ENCODE results near the gene KDM6A.
A peak's percentile ranks its signal among the peaks of the same experiment; 100 is the strongest.
"Not testable (repeated sequence)": the region's sequence is repeated elsewhere in the genome, so short reads cannot be mapped to it uniquely, and the experiment has no call there.

Gene KDM6A

DNA sequence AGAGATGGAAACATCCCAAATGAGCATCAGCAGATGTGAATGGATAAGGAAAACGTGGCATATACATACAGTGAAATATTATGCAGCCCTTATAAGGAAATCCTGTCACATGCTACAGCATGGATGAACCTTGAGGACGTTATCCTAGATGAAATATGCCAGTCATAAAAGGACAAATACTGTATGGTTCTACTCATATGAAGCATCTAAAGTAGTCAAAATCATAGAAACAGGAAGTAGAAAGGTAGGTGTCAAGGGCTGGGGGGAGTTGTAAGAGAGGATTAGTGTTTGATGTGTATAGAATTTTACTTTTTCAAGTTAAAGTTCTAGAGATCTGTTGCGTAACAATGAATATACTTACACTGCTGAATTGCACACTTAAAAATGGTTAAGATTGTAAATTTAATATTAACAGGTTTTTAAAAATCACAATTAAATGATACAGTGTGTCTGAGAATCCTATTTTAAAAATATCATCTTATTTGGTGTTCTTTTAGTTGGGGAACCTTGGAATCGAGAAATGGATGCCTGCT is 58.5 kb downstream of the KDM6A start:
- DNase-seq = no peak

GRCh38 chrX:44935172-44935571 is 62.2 kb downstream of the KDM6A start:
- DNase-seq = no peak

GRCh38 chrX:44935640-44936039 is 62.7 kb downstream of the KDM6A start:
- no peak for DNase-seq

- no peak for DNase-seq
These were observed 64.6 kb downstream of the KDM6A start for GRCh38 chrX:44937606-44938005.

GRCh38 chrX:44938111-44938510 is 65.1 kb downstream of the KDM6A start:
- DNase-seq = no peak

- not testable (repeated sequence) for DNase-seq
These were observed 67.6 kb downstream of the KDM6A start for GRCh38 chrX:44940541-44940940.

- DNase-seq = no peak
These were observed 70.0 kb downstream of the KDM6A start for GRCh38 chrX:44943007-44943406.

- DNase-seq = no peak
These were observed 71.9 kb downstream of the KDM6A start for GRCh38 chrX:44944894-44945293.

GRCh38 chrX:44945736-44946135 is 72.7 kb downstream of the KDM6A start:
- DNase-seq = peak; percentile 23

- no peak for DNase-seq
These were observed 73.8 kb downstream of the KDM6A start for GRCh38 chrX:44946771-44947170.

DNA sequence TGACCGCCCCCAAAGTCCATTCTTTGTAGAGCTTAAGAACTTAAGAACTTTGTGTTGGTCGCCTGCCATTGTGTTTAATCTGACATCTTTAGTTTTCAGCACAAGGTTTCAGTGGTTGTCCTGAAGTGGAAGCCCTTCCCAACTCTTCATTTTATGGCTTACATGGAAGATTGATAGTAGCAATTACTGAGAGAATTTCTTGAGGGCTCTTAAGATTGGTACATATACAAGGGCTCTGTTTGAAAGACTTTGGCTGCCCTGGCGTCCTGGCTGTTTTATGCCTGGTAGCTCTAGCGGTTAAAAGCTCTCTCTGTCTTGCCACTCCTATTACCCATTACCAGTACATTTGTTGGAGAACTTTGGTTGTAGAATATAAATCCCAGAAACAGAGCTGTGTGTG is 75.0 kb downstream of the KDM6A start:
- DNase-seq = no peak

GRCh38 chrX:44948406-44948805 is 75.4 kb downstream of the KDM6A start:
- DNase-seq = no peak

DNA sequence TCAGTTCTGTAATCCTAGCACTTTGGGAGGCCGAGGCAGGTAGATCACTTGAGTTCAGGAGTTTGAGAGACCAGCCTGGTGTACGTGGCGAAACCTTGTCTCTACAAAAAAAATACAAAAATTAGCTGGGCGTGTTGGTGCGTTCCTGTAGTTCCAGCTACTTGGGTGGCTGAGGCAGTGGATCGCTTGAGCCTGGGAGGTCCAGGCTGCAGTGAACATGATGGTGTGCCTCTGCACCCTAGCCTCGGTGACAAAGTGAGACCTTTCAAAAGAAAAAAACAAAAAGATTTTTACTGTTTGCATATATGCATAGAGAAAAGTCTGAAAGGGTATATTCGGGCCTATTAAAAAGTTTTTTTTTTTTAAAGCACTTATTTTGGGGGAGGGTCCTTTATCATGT is 76.1 kb downstream of the KDM6A start:
- no peak for DNase-seq

- DNase-seq = not testable (repeated sequence)
These were observed 77.7 kb downstream of the KDM6A start for GRCh38 chrX:44950471-44951366.

DNA sequence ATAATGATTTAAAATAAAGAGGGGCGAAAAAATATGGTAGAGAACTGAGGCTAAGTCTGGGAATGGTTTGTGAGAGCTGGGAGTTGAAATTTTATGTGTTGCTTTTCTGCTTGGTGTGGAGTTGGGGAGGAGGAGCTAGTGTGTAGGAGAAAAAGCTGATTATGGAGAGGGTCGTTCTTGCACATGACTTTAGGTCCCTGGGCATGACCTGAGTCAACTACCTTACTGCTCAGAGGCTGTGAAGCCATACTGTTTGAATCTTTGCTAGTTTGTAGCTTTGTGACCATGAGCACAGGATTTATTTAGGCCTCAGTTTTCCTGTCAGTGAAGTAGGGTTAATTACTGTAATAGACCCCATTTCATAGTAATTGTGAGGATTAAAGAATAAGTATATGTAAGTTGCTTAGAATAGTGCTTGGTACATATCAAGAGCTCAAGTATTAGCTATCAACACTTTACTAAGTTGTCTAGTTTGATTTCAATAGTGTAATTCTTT is 78.6 kb downstream of the KDM6A start:
- no peak for DNase-seq

DNA sequence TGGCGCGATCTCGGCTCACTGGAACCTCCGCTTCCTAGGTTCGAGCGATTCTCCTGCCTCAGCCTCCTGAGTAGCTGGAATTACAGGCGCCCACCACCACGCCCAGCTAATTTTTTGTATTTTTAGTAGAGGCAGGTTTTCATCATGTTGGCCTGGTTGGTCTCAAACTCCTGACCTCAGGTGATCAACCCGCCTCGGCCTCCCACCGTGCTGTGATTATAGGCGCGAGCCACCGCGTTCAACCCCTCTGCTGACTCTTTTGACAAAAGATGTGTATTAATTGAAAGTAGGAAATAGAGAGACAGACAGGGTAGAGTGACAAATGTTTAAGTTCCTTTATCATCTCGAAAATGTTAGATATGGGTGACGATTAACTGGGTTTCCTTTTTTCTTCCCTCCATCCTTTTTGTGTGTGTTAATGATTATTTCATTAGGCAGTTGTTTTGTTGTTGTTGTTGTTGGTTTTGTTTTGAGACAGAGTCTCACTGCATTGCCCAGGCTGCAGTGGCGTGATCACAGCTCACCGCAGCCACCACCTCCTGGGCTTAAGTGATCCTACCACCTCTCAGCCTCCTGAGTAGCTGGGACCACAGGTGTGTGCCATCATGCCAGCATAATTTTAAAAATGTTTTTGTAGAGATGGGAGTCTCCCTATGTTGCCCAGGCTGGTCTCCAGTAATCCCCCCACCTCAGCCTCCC is 79.5 kb downstream of the KDM6A start:
- no peak for DNase-seq

GRCh38 chrX:44953734-44954502 is 80.9 kb downstream of the KDM6A start:
- DNase-seq = no peak

- DNase-seq = no peak
These were observed 81.6 kb downstream of the KDM6A start for GRCh38 chrX:44954562-44954961.

- no peak for DNase-seq
These were observed 84.9 kb downstream of the KDM6A start for GRCh38 chrX:44957848-44958247.

DNA sequence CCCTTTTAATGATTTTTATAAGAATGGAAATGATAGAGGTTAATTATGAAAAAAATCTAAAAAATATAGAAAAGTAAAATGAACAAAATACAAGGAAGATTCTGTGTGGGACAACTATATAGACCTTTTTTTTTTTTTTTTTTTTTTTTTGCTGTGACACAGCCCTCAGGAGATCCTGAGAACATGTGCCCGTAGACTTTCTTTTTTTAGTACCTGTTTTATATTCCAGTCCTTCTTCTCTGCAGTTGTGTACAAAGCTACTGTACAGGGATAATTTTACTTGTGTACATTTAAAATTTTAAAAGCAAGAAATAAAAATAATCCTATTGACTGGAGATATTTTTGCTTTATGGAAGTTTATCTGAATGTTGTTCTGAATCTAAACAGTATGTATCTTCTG is 85.5 kb downstream of the KDM6A start:
- DNase-seq = no peak

GRCh38 chrX:44961817-44962607 is 89.0 kb downstream of the KDM6A start:
- DNase-seq = peak; percentile 40

DNA sequence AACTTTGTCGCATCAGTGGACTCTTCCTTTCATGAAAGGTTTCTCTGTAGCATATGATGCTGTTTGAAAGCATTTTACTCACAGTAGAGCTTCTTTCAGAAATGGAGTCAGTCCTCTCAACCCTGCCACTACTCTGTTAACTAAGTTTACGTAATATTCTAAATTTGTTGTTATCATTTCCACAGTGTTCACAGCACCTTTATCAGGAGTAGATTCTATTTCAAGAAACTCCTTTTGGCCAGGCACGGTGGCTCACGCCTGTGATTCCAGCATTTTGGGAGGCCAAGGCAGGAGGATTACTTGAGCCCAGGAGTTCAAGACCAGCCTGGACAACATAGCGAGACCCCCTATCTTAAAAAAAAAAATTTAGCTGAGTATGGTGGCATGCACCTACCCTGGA is 90.0 kb downstream of the KDM6A start:
- no peak for DNase-seq
